C1 segment of cervical spinal cord (tissue), 14 donors: Measurements from ENCODE around the gene DEAF1.
A peak's percentile ranks its signal among the peaks of the same experiment; 100 is the strongest.

Experiments
- DNase-seq, 14 donors: peaks; one replicate each; lab custom pipeline; 2025; lab: John Stamatoyannopoulos, UW

Gene DEAF1

GRCh38 chr11:612961-613300, 82.1 kb downstream of the DEAF1 start:
- no peak for DNase-seq

GRCh38 chr11:612201-612960, 82.6 kb downstream of the DEAF1 start:
- no peak for DNase-seq

- no peak for DNase-seq
Observed at GRCh38 chr11:611001-611996, 83.7 kb downstream of the DEAF1 start.

- no peak for DNase-seq
Observed at GRCh38 chr11:610146-610801, 84.7 kb downstream of the DEAF1 start.

GRCh38 chr11:609341-609811, 85.6 kb downstream of the DEAF1 start:
- DNase-seq, result no peak

GRCh38 chr11:608791-609251, 86.2 kb downstream of the DEAF1 start:
- DNase-seq, result no peak

GRCh38 chr11:607971-608659, 86.9 kb downstream of the DEAF1 start:
- DNase-seq, result no peak

- no peak for DNase-seq
Observed at GRCh38 chr11:607020-607780, 87.8 kb downstream of the DEAF1 start.

- peak in 8 of 14 donors; percentile 8 to 90 (median 31) for DNase-seq
Observed at GRCh38 chr11:606245-606644, 88.8 kb downstream of the DEAF1 start.

- DNase-seq, result no peak
Observed at GRCh38 chr11:605286-606129, 89.5 kb downstream of the DEAF1 start.

GRCh38 chr11:603154-603553, 91.9 kb downstream of the DEAF1 start:
- DNase-seq, result no peak

GRCh38 chr11:601573-602245, 93.3 kb downstream of the DEAF1 start:
- no peak for DNase-seq

- DNase-seq, result no peak
Observed at GRCh38 chr11:598005-598680, 96.9 kb downstream of the DEAF1 start.

GRCh38 chr11:597166-597725, 97.8 kb downstream of the DEAF1 start:
- DNase-seq, result no peak

GRCh38 chr11:596374-596773, 98.6 kb downstream of the DEAF1 start:
- DNase-seq, result no peak

- DNase-seq, result no peak
Observed at GRCh38 chr11:595400-595799, 99.6 kb downstream of the DEAF1 start.
